DMS53 (cell line): ENCODE measurements around the gene ZNF831.
A peak's percentile ranks its signal among the peaks of the same experiment; 100 is the strongest.

ENCODE experiments used
- DNase-seq: peaks from one replicate; lab custom pipeline; 2025; lab: John Stamatoyannopoulos, UW

ZNF831 gene

GRCh38 chr20:59157531-59157930 is 6.1 kb upstream of the ZNF831 start:
- no peak for DNase-seq

- DNase-seq = no peak
These were observed 5.6 kb upstream of the ZNF831 start for GRCh38 chr20:59157961-59158541.

GRCh38 chr20:59158673-59159072 is 4.9 kb upstream of the ZNF831 start:
- DNase-seq = no peak

- no peak for DNase-seq
These were observed 4.5 kb upstream of the ZNF831 start for GRCh38 chr20:59159091-59159490.

GRCh38 chr20:59159493-59160376 is 3.9 kb upstream of the ZNF831 start:
- DNase-seq = peak; percentile 16

GRCh38 chr20:59160389-59161115 is 3.1 kb upstream of the ZNF831 start:
- no peak for DNase-seq

GRCh38 chr20:59161721-59162120 is 1.9 kb upstream of the ZNF831 start:
- DNase-seq = no peak

- no peak for DNase-seq
These were observed 1.2 kb downstream of the ZNF831 start for GRCh38 chr20:59164686-59165391.

- no peak for DNase-seq
These were observed 1.8 kb downstream of the ZNF831 start for GRCh38 chr20:59165396-59165795.

- no peak for DNase-seq
These were observed 2.5 kb downstream of the ZNF831 start for GRCh38 chr20:59165891-59166709.

GRCh38 chr20:59170406-59171349 is 7.1 kb downstream of the ZNF831 start:
- DNase-seq = no peak

- DNase-seq = no peak
These were observed 8.4 kb downstream of the ZNF831 start for GRCh38 chr20:59171986-59172385.

GRCh38 chr20:59173938-59174491 is 10.4 kb downstream of the ZNF831 start:
- DNase-seq = no peak

- no peak for DNase-seq
These were observed 11.4 kb downstream of the ZNF831 start for GRCh38 chr20:59175002-59175401.

GRCh38 chr20:59175861-59176260 is 12.2 kb downstream of the ZNF831 start:
- DNase-seq = no peak

GRCh38 chr20:59176812-59177211 is 13.2 kb downstream of the ZNF831 start:
- DNase-seq = no peak

- DNase-seq = no peak
These were observed 13.9 kb downstream of the ZNF831 start for GRCh38 chr20:59177266-59178250.

- no peak for DNase-seq
These were observed 15.5 kb downstream of the ZNF831 start for GRCh38 chr20:59178983-59179595.
